Stimulated activated CD8-positive, alpha-beta memory T cell treated with anti-CD3 and anti-CD28 coated beads, Interleukin-15, amount 100 ng/mL, for 48 hours (primary cell): ENCODE results near the gene SIGLEC12.
A peak's percentile ranks its signal among the peaks of the same experiment; 100 is the strongest.

ENCODE experiments used
- DNase-seq, 2 donors: peaks; one replicate each; pipeline ENCODE4 v3.0.0-alpha.2; 2020; ENCODE audit warnings: low read depth in 2 of 2

The SIGLEC12 gene

DNA sequence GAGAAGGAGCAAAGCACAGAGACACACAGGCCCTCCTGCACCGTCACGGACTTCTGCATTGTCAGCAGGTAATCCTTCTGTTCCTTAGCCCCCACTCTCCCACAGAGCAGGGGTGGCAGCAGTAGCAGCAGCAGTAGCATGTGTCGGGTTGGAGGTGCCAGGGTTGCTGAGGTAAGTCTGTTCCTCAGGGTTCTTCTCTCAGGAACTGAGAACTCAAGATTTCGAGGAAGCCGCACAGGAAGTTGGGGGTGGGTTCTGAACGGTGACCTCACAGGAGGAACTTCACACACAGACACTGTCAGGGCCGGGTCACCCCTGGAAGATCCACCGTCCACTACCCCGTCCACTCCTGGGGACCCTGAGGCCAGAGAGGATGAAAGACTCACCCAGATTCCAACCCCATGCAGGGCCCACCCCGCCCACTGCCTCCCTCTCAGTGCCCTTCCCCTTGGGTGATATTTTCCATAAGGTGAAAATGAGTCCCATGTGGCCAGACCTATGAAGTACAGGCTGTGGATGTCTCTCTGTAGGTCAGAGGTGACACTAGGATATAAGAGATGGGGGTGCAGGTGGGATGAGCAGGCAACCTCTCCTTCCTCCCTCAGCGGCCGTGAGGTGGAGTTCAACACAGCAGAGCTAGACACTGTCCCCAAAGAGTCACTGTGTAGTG is at the start of gene SIGLEC12:
SIGLEC12 (minus strand) TSS at position 207 of the 670 bp plus-strand sequence; CDS start at position 140, 67 bp downstream.
- peak in 1 of 2 donors; percentile 20 for DNase-seq

DNA sequence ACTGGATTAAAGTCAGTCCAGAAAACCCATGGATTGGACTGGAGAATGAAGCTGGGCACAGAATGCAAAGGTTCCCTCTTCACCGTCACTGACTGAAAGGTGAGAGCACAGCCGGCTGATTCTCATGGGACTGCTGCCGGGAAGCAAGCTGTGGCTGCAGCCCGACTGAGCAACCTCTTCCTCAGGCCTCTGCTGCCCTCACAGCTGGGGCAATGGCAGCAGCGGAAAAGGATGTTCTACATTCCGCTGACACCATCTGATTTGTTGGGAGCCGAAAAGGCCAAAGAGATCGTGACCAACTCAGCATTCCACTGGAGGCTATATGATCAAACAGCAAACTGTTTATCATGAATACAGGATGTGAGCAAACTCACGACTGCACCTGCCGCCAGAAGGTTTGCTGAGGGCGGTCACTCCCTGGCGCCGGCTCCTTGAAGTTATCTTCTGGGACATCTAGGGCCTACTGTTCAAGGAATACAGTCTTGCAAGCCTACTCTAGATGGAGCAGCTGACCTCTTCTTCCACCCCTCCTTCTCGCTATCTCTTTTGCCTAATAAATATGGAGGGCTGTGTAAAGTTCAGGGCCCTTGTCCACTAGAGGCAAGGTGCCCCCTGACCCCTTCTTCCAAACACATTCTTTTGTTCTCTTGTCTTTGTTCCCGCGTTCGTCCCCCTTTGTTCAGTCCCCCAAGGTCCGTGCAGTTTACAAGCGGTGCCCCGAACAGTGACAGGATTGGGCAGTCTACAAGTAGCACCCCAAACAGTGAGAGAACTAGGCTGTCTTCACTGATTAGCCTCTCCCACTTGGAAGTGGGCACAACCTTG is 49.5 kb upstream of the SIGLEC12 start:
- no peak for DNase-seq

DNA sequence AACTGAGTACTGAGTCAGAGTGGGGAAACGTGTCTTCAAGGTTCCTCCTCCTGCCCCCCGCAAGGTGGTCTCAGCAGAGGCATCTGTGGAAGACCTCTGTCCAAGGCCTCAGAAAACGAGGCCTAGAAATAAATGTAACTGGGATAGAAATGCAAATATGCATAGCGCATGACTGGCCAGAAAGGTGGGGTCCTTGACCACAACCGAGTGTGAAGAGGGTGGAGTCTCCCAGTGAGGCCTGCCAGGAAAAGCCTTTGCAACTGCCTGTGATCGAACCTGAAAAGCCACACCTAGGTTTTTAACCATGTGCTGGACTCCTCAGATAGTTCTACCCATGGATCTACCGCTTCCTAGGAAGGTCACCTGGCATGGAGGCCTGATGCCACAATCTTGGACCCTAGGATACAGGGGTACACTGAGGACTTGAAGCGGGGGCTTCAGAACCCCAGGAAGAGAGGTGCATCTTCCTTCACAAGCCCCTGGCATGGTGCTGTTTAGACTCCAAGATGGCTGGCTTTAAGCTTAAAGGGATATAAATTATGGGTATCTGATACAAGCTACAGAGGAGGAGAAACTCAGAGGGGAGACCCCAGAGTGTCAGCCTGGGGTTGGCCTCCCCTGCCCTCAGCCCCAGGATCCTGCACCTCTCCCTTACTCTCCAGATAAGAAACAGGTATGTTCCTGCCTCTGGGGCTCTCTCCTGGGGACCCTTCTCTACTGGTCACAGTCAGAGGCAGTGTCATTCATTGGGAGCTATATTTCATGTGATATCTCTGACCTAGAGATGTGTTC is 48.1 kb upstream of the SIGLEC12 start:
- no peak for DNase-seq

DNA sequence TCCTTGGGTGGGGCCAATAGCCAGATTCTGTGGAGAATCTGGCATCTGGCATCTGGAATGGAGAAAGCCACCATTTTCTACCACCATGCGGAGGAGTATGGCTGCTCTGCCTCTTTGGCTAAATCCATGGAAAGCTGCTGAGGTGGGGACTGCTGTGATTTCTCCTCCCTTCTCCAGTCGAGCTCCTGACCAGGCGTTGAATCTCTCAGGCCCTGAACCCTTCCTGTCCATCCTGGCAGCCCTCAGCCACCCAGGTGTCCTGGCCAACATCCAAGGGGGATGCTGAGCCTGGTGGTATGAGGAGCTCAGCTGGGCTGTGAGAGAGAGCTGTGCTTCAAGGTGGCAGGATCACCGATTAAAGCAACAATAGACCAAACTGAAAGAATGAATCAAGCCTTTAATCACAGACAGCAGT is 47.3 kb upstream of the SIGLEC12 start:
- DNase-seq: no peak

DNA sequence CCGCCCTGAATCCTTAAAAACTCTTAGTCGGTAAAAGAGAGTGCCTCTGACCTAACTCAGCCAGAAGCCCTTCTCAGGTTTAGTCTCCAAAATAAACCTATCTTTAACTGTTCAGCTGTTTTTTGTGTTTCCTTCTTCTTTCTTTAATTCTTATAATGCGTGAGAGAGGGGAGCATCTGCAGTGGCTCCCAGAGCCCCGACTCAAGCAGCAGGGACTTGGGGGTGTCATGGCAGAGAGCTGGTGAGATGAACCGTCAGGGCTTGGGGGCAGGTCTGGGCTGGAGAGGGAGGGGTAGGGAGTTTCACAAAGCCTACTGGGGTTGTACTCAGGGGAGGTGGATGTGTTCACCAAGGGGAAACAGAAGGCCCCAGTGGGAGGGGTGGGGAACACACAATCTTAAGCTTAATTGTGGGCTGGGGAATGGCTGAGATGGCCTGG is 46.6 kb upstream of the SIGLEC12 start:
- DNase-seq: no peak

DNA sequence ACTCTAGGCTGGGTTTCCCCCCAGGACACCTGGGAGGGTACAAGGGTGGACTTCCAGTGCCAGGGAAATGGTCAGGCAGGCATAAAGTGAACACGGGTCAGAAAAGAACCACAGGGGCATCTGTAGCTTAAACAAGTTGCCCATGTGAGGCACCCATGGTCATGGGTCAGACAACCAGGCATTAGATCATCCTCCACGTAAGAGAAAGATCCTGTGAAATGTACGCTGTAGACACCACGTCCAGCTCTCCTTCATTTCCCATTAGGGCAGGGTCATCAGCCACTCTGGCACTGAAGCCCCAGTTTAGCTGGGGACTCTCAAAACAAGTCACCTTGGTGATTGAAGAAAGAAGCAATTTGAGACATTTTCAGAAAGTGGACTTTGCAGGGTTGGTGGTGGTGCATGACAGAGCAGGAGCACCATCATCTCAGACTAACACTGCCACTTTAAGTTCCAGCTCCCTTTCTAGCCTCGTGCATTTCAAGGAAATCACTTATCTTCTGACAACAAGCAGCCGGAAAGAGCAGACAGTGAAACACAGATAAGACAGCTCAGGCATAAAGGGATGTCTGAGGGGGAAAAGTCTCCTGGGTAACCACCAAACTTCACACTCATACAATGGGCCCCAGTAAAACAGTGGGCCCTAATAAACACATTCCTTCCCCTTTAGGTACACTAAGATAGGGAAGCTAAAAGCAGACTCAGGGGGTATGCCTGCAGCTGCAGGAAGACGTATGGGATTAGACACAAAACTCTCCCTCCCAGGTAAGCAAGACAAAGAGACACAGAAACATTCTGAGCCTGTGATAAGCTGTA is 46.0 kb upstream of the SIGLEC12 start:
- no peak for DNase-seq

DNA sequence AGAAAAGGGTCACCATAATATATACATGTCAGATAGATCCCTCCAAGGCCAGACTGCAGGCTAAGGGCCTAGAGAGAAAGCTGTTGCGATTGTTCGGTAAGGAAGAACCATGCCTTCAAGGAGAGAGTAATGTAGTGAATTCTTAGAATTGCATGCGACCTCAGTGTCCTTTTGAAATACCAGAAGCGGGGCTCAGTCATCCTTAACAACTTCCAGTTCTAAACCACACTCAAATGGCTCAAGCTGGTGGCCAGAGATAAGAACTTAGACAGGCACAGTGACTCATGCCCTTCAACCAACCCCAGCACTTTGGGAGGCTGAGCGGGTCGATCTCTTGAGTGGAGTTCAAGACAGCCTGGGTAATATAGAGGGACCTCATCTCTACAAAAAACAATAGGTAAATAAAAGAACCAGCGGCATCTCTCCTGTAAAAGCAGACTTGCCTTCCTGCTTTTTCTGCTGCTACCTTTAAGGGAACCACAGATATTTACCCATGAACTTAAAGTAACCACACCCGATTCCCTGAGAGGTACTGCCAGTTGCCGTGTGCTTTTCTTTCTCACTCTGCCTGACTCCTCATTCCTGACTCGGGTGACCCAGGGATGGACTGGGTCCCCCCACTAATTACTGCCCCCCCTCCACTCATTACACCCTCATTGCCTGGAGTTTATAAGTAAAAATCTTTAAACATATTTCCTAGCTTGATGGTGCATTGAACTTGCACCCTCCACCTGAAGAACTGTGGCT is 45.2 kb upstream of the SIGLEC12 start:
- DNase-seq: peak; percentile 14 to 36

DNA sequence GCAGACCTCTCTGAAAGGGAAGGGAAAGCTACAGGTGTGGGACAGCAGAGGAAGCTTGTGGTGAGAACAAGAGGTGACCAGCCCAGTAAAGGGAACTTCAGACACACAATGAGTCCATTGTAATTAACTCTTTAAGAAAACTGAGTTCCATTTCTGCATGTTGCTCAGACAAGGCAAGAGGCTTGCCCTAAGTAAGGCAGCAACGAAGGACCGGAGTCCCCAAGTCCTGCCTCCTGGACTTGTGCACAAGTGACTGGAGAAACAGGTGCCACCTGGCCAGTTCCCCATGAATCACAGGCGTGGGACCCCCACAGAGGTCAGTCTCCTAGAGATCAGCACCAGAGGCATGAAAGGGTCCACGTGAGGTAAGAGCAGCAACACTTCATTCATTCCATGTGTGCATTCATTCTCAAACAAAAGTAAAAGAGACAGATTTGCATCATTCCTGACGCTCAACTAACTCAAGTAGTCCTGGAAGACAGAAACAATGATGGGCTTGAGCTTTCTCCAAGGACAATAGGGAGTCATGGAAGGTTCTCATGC is 44.6 kb upstream of the SIGLEC12 start:
- no peak for DNase-seq

DNA sequence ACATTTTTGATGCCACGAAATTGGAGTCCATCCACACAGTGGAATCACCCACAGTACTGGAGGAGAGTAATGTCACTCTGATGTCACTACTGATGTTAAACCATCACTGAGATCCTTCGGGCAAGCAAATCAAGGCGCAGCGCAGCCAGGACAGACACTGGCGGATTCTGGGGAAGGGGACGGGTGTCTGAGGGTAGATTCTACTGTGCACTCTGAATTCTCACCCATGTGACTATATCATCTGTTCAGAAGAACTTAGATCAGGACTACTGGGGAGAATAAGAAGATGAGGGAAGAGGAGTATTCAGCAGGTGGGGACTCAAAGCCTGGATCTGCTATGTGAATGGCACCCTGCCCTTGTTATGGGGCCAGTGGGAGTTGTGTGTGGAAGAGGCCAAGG is 42.4 kb upstream of the SIGLEC12 start:
- DNase-seq: no peak

DNA sequence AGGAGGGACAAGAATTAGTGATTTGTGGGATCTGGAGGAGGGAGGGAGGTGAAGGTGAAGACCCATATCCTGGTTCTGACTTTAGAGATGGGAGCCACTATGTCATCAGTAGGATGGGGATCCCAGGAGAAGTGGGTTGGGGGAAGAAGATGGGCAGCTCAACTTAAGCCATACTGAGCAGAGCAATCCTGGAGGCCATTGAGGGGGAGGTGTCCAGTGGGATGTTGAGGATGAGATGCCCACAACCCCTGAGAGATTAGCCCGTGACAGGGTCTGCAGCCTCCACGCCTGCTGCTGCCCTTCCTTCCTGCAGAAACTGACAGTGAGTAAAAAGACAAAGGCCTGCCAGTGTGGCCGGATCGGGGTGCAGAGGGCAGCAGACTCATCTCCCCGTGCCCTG is 41.1 kb upstream of the SIGLEC12 start:
- DNase-seq: no peak

DNA sequence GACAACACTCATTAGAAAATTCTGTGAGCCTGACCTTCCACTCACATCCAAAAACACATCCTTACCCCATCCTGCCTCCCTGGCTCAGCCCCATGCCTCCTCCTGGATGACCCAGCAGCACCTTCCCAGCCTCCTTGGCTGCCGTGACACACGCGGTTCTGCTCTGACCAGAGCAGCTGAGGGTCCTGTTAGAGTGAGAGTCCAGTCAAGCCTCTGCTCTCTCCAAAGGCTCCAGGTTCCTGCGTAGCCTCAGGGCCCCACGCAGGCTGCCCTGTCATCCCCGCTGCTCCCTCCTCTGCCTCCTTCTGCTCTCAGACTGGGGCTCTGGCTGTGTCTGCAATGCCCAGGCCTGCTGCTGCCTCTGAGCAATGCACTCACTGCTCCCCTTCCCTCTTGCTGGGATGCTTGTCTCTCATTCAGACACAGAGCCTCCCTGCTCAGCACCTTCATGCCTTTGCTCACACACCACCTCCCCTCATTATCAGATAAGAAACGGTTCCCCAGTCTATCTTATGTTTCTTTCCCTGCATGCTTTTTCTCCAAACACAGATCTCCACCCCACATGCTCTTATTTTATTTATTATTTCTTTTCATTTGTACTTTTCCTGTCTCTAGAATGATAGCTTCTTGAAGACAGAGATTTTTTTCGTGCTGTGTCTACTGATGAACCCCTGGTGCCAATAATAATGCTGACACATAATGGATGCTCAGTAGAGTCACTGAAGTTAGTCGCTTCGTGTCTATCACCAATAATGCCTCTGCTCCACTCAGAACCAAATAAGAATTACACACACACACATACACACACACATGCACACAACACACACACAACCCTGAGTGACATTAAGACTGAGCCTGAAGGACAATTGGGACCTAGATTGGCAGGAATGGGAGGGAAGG is 40.1 kb upstream of the SIGLEC12 start:
- DNase-seq: no peak

DNA sequence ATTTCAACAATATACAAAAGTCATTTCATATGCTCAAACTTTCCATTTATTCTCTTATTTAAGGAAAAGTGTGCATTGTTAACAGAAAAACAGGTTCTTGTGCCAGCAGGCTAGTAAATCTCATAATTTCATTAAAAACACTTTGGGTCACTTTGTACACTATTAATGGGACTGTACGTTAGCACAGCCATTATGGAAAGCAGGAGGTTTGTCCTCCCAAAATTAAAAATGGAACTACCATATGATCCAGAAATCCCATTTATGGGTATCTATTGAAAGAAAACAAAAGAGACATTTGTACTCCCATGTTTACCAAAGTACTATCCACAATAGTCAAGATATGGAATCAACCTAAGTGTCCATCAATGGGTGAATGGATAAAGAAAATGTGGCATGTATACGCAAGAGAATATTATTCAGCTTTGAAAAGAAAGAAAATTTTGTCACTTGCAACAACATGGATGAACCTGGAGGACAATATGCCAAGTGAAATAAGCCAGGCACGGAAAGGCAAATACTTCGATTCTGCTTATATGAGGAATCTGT is 38.3 kb upstream of the SIGLEC12 start:
- no peak for DNase-seq

DNA sequence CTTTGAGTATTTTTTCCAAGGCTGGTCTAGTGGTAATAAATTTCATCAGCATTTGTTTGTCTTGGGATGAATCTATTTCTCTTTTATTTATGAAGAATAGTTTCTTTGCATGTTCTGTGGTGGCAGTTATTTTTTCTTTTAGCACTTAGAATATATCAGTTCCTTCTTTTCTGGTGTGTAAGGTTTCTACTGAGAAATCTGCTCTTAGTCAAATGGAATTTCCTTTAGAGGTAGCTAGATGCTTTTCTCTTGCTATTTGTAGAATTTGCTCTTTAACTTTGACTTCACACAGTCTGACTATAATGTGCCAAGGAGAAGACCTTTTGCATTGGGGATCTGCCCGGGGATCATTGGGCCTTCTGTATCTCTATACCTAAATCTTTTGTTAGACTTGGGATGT is 33.9 kb upstream of the SIGLEC12 start:
- DNase-seq: no peak

DNA sequence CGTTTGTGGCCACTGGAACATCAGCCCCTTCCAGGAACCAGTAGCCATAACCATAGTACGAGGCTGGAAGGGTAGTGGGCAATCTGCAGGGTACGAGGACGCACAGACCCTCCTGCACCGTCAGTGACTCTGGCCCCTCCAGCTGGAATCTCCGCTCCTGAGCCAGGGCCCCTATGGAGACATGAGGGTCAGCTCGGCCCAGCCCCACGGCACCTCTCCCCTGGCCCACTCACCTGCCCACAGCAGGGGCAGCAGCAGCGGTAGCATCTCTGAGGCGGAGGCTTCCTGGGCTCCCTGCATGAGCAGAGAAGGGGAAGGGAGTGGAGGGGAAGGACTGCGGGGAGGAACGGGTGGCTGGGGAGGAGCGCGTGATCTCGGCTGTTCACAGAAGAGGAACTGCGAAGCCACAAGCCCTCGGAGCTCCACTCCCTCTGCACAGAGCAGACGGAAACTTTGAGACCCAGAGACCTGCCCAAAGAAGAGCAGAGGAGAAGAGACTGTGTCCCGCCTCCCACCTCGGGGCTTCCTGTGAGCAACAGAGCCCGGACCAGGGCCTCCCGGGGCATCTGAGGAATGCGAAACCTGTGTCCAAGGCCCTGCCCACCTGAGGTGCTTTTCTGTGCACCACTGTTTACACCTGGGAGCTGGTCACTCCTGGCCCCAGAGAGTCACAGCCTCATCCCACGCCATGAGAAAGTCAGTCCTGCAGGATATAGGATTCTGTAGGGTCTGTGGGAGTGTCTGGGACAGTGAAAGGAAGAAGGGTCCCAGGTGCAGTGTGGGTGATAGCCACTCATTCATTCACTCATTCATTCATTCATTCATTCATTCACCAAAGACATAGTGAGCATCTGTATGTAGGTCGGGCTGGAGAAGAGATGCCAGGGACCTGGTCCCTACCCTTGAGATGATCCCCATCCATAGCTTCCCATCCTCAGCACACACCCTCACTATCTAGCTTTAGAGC is 30.0 kb upstream of the SIGLEC12 start, which contains the start of gene SIGLEC6:
SIGLEC6 (minus strand) TSS at position 322 of the 967 bp plus-strand sequence; CDS start at position 300, 22 bp downstream.
- DNase-seq: peak in 1 of 2 donors; percentile 22

DNA sequence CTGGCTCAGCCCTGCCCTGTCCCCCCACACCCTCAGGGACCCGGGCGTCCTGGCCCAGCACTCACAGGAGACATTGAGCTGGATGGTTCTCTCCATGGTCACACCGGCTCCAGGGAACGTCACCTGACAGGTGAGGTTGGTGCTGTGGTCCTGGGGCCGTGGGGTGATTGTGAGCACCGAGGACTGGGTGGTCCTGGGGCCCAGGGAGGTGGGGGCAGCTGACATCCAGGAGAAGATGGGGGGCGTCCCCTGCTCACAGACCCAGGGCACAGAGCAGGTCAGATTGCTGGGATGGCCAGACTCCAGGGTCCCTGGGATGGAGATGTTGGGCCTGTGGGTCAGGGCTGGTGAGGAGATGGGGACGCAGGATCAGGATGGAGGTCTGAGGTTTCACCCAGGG is 29.0 kb upstream of the SIGLEC12 start:
- DNase-seq: no peak

DNA sequence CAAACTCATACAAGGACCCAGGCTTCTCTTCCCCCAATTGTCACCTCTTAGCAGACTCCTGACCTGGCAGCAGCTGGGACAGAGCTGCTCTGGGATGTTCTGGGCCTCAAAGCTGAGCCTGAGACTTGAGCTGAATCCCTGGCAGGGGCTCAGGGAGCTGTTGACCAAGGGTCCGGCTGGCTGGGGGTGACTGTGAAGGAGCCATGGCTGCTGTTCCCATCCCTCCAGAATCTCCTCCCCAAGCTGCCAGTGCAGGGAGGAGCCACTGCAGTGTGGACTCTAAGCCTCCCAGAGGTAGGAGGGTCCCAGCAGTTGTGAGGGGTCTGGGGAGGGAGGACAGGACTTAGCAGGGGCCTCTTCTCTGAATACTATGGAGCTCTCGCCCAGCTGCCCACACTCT is 27.7 kb upstream of the SIGLEC12 start:
- DNase-seq: no peak

DNA sequence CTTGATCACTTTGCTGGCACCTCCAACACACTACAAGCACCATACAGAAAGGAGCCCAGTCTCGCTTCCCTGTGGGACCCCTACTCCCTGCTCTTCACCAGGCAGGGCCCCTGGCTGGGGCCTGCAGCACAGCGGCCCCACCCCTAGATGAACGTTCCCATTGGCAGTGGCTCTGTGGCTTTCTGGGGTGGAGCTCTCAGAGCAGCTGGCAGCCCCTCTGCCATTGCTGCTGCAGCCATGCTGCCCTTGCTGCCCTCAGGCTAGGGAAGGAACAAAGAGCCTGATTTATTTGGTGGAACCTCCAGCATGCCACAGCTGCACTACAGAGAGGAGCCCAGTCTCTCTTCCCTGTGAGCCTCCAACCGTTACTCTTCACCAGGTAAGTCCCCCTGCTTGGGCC is 24.1 kb upstream of the SIGLEC12 start:
- no peak for DNase-seq
